Measurements from ENCODE around the gene ACOT11. TPM values are rescaled to one million over a fixed set of nuclear protein-coding genes. Genes with fewer than 3 reads are reported as not detected.

The ACOT11 gene
- total and polyA plus RNA-seq, 8 donors: 5.5 to 87.0 (median 19.6) TPM

GRCh38 chr1:54548389-54549044, 489 bp downstream of the ACOT11 start:
- intact Hi-C loops (cut with DNase I; ENCODE audit: low total_unique reads): no loop called here
- DNase-seq: peak; percentile 47 to 57
- Histone ChIP-seq H3K9me3 (no peaks in the 10 kb centered on the region), H3K27ac (peak overlapping the region; percentile 58 to 86 (median 81)), H3K27me3 (no peaks in the 10 kb centered on the region), H3K4me1 (peaks cover 14 to 44% (median 24%) of the 10 kb centered on the region in 4 donors), H3K36me3 (no peaks in the 10 kb centered on the region), H3K4me3 (peak overlapping the region; percentile 22 to 39 (median 37))
- no peak for TF ChIP-seq CTCF (IDR thresholded peaks at IDR 0.05)
- no peak for TF ChIP-seq POLR2AphosphoS5 (IDR thresholded peaks at IDR 0.05)
- TF ChIP-seq POLR2A (IDR thresholded peaks at IDR 0.05): no peak
- TF ChIP-seq EP300 (IDR thresholded peaks at IDR 0.05): no peak
- 27 to 40% (median 37%) methylated on average over 11 to 13 of the region's 13 CpGs for WGBS, 5 donors

GRCh38 chr1:54549181-54549924, 1.3 kb downstream of the ACOT11 start:
- no peak for TF ChIP-seq EP300 (IDR thresholded peaks at IDR 0.05)

GRCh38 chr1:54551891-54552290, 3.9 kb downstream of the ACOT11 start:
- H3K27me3 ChIP-seq: no peaks in the 10 kb centered on the region
- peaks cover 14 to 35% (median 23%) of the 10 kb centered on the region in 4 donors for H3K4me1 ChIP-seq
- H3K4me3 ChIP-seq: no peak overlapping the region
- peaks cover 0 to 8% (median 3%) of the 10 kb centered on the region in 4 donors for H3K9me3 ChIP-seq
- 89 to 98% (median 95%) methylated on average over 3 of the region's 3 CpGs for WGBS, 5 donors
- H3K36me3 ChIP-seq: no peaks in the 10 kb centered on the region
- intact Hi-C loops (cut with DNase I; ENCODE audit: low total_unique reads): no loop called here
- no peak for TF ChIP-seq EP300 (IDR thresholded peaks at IDR 0.05)
- no peak for TF ChIP-seq CTCF (IDR thresholded peaks at IDR 0.05)
- no peak for TF ChIP-seq POLR2AphosphoS5 (IDR thresholded peaks at IDR 0.05)
- no peak overlapping the region for H3K27ac ChIP-seq
- DNase-seq: no peak

More at GRCh38 chr1:54549181-54549924, 1.3 kb downstream of the ACOT11 start:
- WGBS, 5 donors: 52 to 68% (median 65%) methylated on average over 13 of the region's 13 CpGs
- Histone ChIP-seq H3K4me3 (peak overlapping the region in 1 of 4 donors; percentile 36), H3K36me3 (no peaks in the 10 kb centered on the region), H3K27ac (peak overlapping the region in 3 of 5 donors; percentile 79 to 86 (median 81)), H3K4me1 (peaks cover 14 to 44% (median 23%) of the 10 kb centered on the region in 4 donors), H3K27me3 (no peaks in the 10 kb centered on the region), H3K9me3 (no peaks in the 10 kb centered on the region)
- peak in 1 of 2 donors; percentile 51 for DNase-seq
- intact Hi-C loops (cut with DNase I; ENCODE audit: low total_unique reads): no loop called here

GRCh38 chr1:54553602-54554313, 5.7 kb downstream of the ACOT11 start:
- Histone ChIP-seq H3K36me3 (no peaks in the 10 kb centered on the region), H3K27me3 (no peaks in the 10 kb centered on the region), H3K4me1 (peaks cover 0 to 30% (median 17%) of the 10 kb centered on the region in 4 donors), H3K4me3 (no peak overlapping the region), H3K27ac (no peak overlapping the region), H3K9me3 (peaks cover 0 to 8% (median 3%) of the 10 kb centered on the region in 4 donors)
- WGBS, 5 donors: 83 to 91% (median 89%) methylated on average over 8 of the region's 8 CpGs
- TF ChIP-seq EP300 (IDR thresholded peaks at IDR 0.05) (no peak), CTCF (IDR thresholded peaks at IDR 0.05) (no peak), POLR2A (IDR thresholded peaks at IDR 0.05) (no peak), POLR2AphosphoS5 (IDR thresholded peaks at IDR 0.05) (no peak)
- intact Hi-C loops (cut with DNase I; ENCODE audit: low total_unique reads): no loop called here
- DNase-seq: no peak
